Effector CD4-positive, alpha-beta T cell (primary cell): ENCODE measurements around the gene ANKLE1.

ENCODE experiments used
- DNase-seq: peaks from one replicate; pipeline ENCODE4 v3.0.0-alpha.2; 2020

The ANKLE1 gene

GRCh38 chr19:17327654-17328516, 46.2 kb downstream of the ANKLE1 start:
- DNase-seq, result peak; percentile 44

- peak; percentile 34 for DNase-seq
Measured at GRCh38 chr19:17328517-17329365, 47.0 kb downstream of the ANKLE1 start.

GRCh38 chr19:17329366-17330261, 47.9 kb downstream of the ANKLE1 start:
- no peak for DNase-seq

- DNase-seq, result no peak
Measured at GRCh38 chr19:17330262-17331044, 48.8 kb downstream of the ANKLE1 start.

- no peak for DNase-seq
Measured at GRCh38 chr19:17331045-17331558, 49.4 kb downstream of the ANKLE1 start.

- no peak for DNase-seq
Measured at GRCh38 chr19:17332360-17332676, 50.6 kb downstream of the ANKLE1 start.

GRCh38 chr19:17332677-17333581, 51.2 kb downstream of the ANKLE1 start:
- no peak for DNase-seq

GRCh38 chr19:17333611-17334413, 52.1 kb downstream of the ANKLE1 start:
- peak; percentile 56 for DNase-seq

GRCh38 chr19:17334414-17335409, 53.0 kb downstream of the ANKLE1 start, which contains the start of gene ANO8:
Gene ANO8 (minus strand): TSS chr19:17334855. CDS start chr19:17334670, 185 bp downstream.
- DNase-seq, result peak; percentile 95

GRCh38 chr19:17335575-17335974, 53.9 kb downstream of the ANKLE1 start:
- no peak for DNase-seq
